Effector memory CD4-positive, alpha-beta T cell (primary cell): ENCODE results near the gene KIF26B.

Source experiments
- DNase-seq, 3 donors: peaks; one replicate each; pipeline ENCODE4 v3.0.0-alpha.2; 2020
- H3K27ac ChIP-seq: 2 replicates; pipeline ENCODE4 v1.7.0; 2013; ENCODE audit warnings: mild to moderate bottlenecking, low read length, moderate library complexity; ENCODE audit not compliant: insufficient read depth, poor library complexity, severe bottlenecking
- H3K27me3 ChIP-seq: replicated peaks from 2 replicates; pipeline ENCODE4 v1.7.0; 2013; ENCODE audit warnings: mild to moderate bottlenecking, low read length; ENCODE audit not compliant: insufficient read depth, control insufficient read depth, poor library complexity, severe bottlenecking
- H3K36me3 ChIP-seq: 2 replicates; pipeline ENCODE4 v1.7.0; 2013; ENCODE audit warnings: mild to moderate bottlenecking, low read length, moderate library complexity; ENCODE audit not compliant: control insufficient read depth, insufficient read depth
- H3K4me1 ChIP-seq: 2 replicates; pipeline ENCODE4 v1.7.0; 2013; ENCODE audit warnings: low read length, mild to moderate bottlenecking; ENCODE audit not compliant: control insufficient read depth, insufficient read depth, poor library complexity, severe bottlenecking
- H3K4me3 ChIP-seq: 2 replicates; pipeline ENCODE4 v1.7.0; 2013; ENCODE audit warnings: low read length, low read depth, mild to moderate bottlenecking; ENCODE audit not compliant: insufficient read depth, poor library complexity, severe bottlenecking
- H3K9me3 ChIP-seq: 2 replicates; pipeline ENCODE4 v1.7.0; 2013; ENCODE audit warnings: mild to moderate bottlenecking, low read length, moderate library complexity; ENCODE audit not compliant: control insufficient read depth

Gene KIF26B

DNA sequence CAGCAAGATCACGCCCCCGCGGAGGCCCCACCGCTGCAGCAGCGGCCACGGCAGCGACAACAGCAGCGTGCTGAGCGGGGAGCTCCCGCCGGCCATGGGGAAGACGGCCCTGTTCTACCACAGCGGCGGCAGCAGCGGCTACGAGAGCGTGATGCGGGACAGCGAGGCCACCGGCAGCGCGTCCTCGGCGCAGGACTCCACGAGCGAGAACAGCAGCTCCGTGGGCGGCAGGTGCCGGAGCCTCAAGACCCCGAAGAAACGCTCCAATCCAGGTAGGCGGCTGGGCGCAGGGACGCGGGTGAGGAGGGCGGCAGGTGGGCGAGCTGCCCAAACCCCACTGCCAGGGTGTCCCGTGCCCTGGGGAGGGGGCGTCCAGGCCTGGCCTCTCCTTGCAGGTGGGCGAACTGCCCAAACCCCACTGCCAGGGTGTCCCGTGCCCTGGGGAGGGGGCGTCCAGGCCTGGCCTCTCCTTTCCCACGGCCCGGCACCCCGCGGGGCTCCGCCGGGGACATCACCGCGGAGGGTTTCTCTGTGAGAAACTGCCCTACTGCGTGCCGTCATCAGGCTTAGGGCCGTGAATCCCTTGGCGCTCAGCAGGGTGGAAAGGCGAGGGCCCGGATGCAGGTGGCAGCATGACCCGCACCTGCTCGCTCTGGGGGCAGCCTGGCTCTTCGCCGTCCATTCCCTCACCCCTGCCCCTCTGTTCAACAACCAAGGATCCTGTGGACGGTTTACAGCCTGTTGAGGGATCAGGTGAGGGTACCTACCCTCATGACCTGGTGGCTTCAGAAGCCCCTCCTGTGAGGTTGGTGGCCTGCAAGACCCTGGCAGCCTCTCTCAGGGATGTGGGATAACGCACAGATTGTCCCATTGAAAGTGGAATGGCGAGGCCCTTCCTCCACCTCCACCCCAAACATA, 534.0 kb downstream of the KIF26B start:
- no peak for DNase-seq
- Histone ChIP-seq H3K4me1 (no peaks in the 10 kb centered on the region), H3K27ac (no peak overlapping the region), H3K27me3 (no peaks in the 10 kb centered on the region), H3K36me3 (no peaks in the 10 kb centered on the region), H3K9me3 (no peaks in the 10 kb centered on the region), H3K4me3 (no peak overlapping the region)

DNA sequence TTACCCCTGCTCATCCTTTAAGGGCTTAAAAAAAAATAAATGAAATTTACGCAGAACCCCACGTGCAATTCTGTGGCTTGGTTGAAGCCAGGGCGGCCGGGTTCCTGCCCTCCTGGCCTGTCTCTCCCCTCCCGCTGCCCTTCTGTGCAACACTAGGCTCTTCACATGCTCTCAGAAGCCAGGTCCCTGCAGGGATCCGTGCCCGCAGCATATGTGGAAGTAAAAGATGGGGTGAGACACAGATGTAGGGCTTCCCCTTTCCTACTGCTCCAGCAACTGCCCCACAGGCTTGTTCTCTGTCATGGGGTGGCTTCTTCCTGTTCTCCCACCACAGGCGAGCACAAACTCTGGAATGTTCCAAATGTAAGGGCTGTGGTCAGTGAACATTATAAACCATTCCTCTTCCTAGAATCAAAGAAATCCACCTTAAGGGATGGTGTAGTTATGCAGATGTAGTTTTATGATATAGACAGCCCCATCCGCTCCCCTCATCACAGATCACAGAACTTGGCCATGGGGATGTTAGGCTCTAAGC, 535.4 kb downstream of the KIF26B start:
- no peak for DNase-seq
- no peaks in the 10 kb centered on the region for H3K4me1 ChIP-seq
- no peaks in the 10 kb centered on the region for H3K9me3 ChIP-seq
- no peak overlapping the region for H3K4me3 ChIP-seq
- H3K27me3 ChIP-seq = no peaks in the 10 kb centered on the region
- no peak overlapping the region for H3K27ac ChIP-seq
- no peaks in the 10 kb centered on the region for H3K36me3 ChIP-seq

DNA sequence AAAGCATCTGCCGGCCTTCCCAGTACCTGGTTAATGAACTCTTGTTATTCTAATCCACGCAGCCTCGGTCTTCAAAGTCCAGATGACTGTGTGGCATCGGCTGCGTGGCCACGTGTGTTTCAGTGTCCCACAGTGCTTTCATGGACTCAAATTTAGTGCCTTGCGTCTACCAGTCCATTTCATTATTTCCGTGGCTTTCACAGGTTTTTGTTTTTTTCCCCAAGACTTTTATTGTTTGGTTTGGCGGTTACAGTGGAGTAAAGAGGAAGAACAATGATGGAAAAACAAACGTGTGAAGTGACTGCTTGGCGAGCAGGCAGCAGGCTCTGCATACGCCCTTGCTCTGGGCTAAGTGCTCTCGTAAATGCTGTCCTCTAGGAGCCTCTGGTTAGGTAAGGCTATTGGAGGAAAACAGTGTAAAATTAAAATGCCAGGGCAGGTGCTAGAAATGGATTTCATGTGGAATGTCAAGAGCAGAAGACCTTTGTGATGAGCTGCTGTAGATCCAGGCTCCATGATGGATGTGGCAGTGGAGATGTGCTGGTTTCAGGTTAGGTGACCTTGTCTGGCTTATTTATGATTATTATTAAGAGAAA, 536.3 kb downstream of the KIF26B start:
- H3K4me1 ChIP-seq = no peaks in the 10 kb centered on the region
- no peaks in the 10 kb centered on the region for H3K9me3 ChIP-seq
- H3K4me3 ChIP-seq = no peak overlapping the region
- H3K27ac ChIP-seq = no peak overlapping the region
- no peaks in the 10 kb centered on the region for H3K36me3 ChIP-seq
- DNase-seq = no peak
- H3K27me3 ChIP-seq = no peaks in the 10 kb centered on the region

DNA sequence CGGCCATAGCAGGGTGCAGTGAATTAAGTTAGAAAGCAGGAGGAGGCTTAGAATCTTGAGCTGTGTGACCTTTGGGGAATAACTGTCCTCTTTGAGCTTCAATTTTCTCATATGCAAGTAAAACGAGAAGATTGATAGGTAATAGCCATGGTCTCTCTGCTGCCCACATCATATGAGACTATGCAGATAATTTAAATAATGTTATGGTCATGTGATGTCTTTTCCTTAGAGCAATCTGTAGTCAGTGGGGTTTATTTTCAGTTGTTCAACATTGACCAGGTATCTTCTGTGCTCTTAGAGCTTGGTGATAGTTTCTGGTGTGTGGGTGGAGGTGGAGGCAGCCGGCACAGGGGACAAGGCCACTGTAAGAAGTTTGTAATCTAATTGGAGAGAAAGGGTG, 537.1 kb downstream of the KIF26B start:
- no peak overlapping the region for H3K4me3 ChIP-seq
- no peak for DNase-seq
- H3K36me3 ChIP-seq = no peaks in the 10 kb centered on the region
- H3K27ac ChIP-seq = no peak overlapping the region
- no peaks in the 10 kb centered on the region for H3K27me3 ChIP-seq
- H3K4me1 ChIP-seq = no peaks in the 10 kb centered on the region
- no peaks in the 10 kb centered on the region for H3K9me3 ChIP-seq

DNA sequence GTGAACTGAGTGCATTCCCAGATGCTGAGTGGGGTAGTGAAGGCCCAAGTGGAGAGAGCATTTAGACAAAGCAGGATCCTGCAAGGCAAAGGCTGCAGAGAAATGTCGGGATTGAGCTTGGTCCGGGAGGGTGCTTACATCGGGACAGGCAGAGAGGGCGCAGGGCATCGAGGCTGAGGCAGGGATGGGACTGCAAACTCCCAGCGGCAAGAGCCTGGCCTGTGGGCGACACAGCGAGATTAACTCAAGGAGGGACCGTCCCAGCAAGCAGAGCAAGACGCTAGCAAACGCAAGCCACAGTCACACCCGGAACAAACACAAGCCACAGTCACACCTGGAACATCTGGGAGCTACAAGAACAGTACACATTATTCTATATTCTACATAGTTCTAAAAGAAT, 537.5 kb downstream of the KIF26B start:
- Histone ChIP-seq H3K9me3 (no peaks in the 10 kb centered on the region), H3K27ac (no peak overlapping the region), H3K36me3 (no peaks in the 10 kb centered on the region)

DNA sequence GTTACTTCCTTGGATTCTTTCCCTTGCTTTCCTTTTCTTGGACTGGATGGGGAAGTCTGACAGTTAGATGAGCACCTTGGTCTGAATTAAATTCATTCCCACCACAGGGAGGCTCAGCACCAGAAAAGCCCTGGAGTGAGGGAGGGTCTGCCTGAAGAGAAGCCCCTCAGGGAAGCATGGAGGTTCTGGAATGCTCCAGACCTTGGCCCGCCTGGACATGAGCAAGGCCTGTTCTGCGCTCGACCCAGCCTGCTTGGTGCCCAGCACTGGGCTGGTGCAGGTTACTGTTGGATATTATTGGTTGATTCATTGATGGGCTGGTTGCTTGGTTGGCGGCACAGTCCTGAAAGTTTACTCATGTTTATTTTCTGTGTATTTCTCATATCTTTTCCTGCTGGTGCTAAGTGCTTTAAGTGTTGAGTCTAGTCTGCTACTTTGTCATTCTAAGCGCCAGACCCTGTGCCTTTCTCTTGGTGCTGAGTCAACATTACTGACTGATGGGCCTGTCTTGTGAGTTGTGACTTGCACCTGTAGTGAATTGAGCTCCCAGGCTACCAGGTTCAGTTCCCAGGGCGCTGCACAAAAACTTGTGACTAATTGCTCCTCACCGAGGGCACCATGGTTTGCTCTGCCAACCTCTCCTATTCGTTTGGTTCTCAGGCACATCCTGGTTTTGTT, 538.5 kb downstream of the KIF26B start:
- Histone ChIP-seq H3K27me3 (no peaks in the 10 kb centered on the region), H3K36me3 (no peaks in the 10 kb centered on the region), H3K4me1 (no peaks in the 10 kb centered on the region), H3K4me3 (no peak overlapping the region), H3K27ac (no peak overlapping the region), H3K9me3 (no peaks in the 10 kb centered on the region)
- DNase-seq = no peak

More for the DNA sequence above, 537.5 kb downstream of the KIF26B start:
- Histone ChIP-seq H3K4me1 (no peaks in the 10 kb centered on the region), H3K27me3 (no peaks in the 10 kb centered on the region), H3K4me3 (no peak overlapping the region)
- DNase-seq = no peak

DNA sequence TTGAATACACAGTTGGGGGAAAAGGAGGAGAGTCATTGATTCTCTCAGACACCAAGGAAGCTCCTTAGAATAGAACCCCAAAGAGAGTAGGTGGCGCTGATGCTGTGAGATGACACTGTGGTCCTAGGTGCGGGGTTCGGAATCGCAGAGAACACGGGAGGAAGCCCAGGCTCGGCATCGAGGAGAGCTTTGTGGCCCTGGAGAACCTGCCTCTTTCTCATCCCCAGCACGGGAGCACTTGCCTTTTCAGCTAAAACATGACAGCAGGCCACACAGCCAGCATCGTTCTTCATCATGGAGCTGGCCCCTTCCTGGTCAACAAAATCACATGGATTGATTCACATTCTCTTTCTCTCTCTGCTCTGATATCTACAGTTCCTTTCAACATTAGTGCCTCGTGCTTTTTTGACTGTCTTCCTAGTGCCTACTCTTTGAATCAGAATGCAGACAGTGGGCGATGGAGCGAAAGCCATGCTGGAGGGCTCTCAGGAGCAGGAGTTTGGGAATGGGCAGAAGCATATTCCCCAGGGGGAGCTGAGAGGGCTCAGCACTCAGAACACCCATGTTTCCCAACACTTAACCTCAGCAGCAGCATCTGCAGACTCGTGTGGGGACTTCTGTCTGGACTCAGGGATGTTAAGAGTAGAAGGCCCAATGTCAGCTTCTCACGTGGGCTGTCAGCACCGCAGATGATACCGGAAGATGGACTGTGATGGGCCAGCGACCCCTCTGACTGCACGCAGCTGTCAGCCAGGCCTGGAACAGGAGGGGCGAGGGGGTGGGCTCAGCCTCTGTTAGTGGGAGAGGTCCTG, 539.4 kb downstream of the KIF26B start:
- H3K4me1 ChIP-seq = no peaks in the 10 kb centered on the region
- H3K27ac ChIP-seq = no peak overlapping the region
- no peaks in the 10 kb centered on the region for H3K9me3 ChIP-seq
- no peak for DNase-seq
- H3K4me3 ChIP-seq = no peak overlapping the region
- no peaks in the 10 kb centered on the region for H3K27me3 ChIP-seq
- no peaks in the 10 kb centered on the region for H3K36me3 ChIP-seq

DNA sequence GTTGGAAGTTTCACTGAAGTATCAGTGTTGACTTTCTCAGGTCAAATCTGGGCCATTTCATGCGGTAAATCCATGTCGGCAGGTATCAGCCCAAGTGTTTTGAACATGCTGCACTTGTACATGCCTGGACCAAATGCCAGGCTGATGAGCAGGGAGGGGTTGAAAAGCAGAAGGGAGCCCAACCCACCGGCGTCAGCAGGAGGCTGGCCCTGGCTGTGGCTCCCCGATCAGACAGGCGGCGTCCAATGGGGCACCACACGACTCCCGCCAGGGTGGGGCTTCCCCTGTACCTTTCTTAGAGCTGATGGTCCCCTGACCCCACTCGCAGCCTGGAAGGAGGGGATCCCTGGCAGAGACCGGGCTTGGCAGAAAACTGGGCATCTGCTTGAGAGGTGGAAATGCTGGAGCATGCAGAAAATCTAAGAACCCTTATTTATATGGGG, 540.0 kb downstream of the KIF26B start:
- H3K36me3 ChIP-seq = no peaks in the 10 kb centered on the region
- no peaks in the 10 kb centered on the region for H3K9me3 ChIP-seq
- no peak overlapping the region for H3K4me3 ChIP-seq
- H3K27me3 ChIP-seq = no peaks in the 10 kb centered on the region
- H3K4me1 ChIP-seq = no peaks in the 10 kb centered on the region
- no peak overlapping the region for H3K27ac ChIP-seq
- DNase-seq = no peak

DNA sequence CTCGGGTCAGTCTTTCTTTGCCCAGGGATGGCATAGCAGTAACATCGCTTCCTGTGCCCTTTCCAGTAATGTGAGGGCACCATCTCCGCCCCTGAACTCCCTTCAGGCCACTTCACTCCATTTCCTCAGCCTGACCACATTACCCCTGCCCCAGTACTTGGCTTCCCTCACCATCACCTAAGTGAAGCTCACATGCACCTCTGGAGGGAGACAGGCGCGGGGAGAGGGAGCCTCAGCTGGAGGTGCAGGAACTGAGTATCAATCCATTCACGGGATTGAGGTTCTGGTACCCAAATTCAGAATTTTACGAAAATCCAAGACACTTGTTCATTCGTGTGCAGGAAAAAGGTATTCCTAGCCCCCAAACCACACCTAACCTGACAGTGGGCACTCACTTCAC, 540.4 kb downstream of the KIF26B start:
- no peaks in the 10 kb centered on the region for H3K4me1 ChIP-seq
- no peaks in the 10 kb centered on the region for H3K36me3 ChIP-seq
- no peaks in the 10 kb centered on the region for H3K27me3 ChIP-seq
- H3K27ac ChIP-seq = no peak overlapping the region
- H3K9me3 ChIP-seq = no peaks in the 10 kb centered on the region
- DNase-seq = no peak
- H3K4me3 ChIP-seq = no peak overlapping the region
